ENCODE results near the gene POLR2E. TPM values are rescaled to one million over a fixed set of nuclear protein-coding genes. Genes with fewer than 3 reads are reported as not detected.

The POLR2E gene
- total RNA-seq, 4 donors from 2014 or later: 117 to 228 (median 150) TPM

- peaks cover 0 to 10% of the 10 kb centered on the region in 2 donors for H3K36me3 ChIP-seq
- ATAC-seq: no peak
- H3K4me1 ChIP-seq: peaks cover 0 to 27% (median 6%) of the 10 kb centered on the region in 3 donors
- H3K27me3 ChIP-seq: peaks cover 34% of the 10 kb centered on the region
- peak overlapping the region in 1 of 2 donors; percentile 34 for H3K4me3 ChIP-seq
- no peaks in the 10 kb centered on the region for H3K9me3 ChIP-seq
- no peak for TF ChIP-seq POLR2AphosphoS5 (IDR thresholded peaks at IDR 0.05)
- no peak for TF ChIP-seq POLR2A (IDR thresholded peaks at IDR 0.05)
- TF ChIP-seq CTCF (IDR thresholded peaks at IDR 0.05): no peak
- no peak for TF ChIP-seq EP300 (IDR thresholded peaks at IDR 0.05)
- H3K27ac ChIP-seq: no peak overlapping the region
- 59% methylated on average over 3 of the region's 58 CpGs; no CpG with 5 or more reads in 1 of the 2 donors for WGBS, 2 donors (ENCODE audit: low coverage in 1 of 2)
Measured at GRCh38 chr19:1081301-1082164, 13.6 kb downstream of the POLR2E start.

GRCh38 chr19:1080360-1081161, 14.6 kb downstream of the POLR2E start:
- H3K9me3 ChIP-seq: no peaks in the 10 kb centered on the region
- peaks cover 34% of the 10 kb centered on the region for H3K27me3 ChIP-seq
- no peak overlapping the region for H3K27ac ChIP-seq
- no CpG with 5 or more reads among the region's 50 CpGs for WGBS, 2 donors (ENCODE audit: low coverage in 1 of 2)
- no peak for TF ChIP-seq POLR2A (IDR thresholded peaks at IDR 0.05)
- no peak for TF ChIP-seq EP300 (IDR thresholded peaks at IDR 0.05)
- no peak for TF ChIP-seq CTCF (IDR thresholded peaks at IDR 0.05)
- no peak for TF ChIP-seq POLR2AphosphoS5 (IDR thresholded peaks at IDR 0.05)
- no peak overlapping the region for H3K4me3 ChIP-seq
- H3K4me1 ChIP-seq: peaks cover 0 to 27% (median 6%) of the 10 kb centered on the region in 3 donors
- H3K36me3 ChIP-seq: peaks cover 0 to under 1% of the 10 kb centered on the region in 2 donors
- ATAC-seq: no peak

GRCh38 chr19:1079566-1080111, 15.5 kb downstream of the POLR2E start:
- no CpG with 5 or more reads among the region's 45 CpGs for WGBS, 2 donors (ENCODE audit: low coverage in 1 of 2)
- peaks cover 34% of the 10 kb centered on the region for H3K27me3 ChIP-seq
- H3K4me3 ChIP-seq: no peak overlapping the region
- H3K4me1 ChIP-seq: peaks cover 0 to 27% (median 6%) of the 10 kb centered on the region in 3 donors
- TF ChIP-seq EP300 (IDR thresholded peaks at IDR 0.05): no peak
- TF ChIP-seq POLR2AphosphoS5 (IDR thresholded peaks at IDR 0.05): no peak
- TF ChIP-seq POLR2A (IDR thresholded peaks at IDR 0.05): no peak
- no peak overlapping the region for H3K27ac ChIP-seq
- no peak for ATAC-seq
- no peaks in the 10 kb centered on the region for H3K36me3 ChIP-seq
- no peaks in the 10 kb centered on the region for H3K9me3 ChIP-seq

- no peaks in the 10 kb centered on the region for H3K9me3 ChIP-seq
- peaks cover 25% of the 10 kb centered on the region for H3K27me3 ChIP-seq
- WGBS, 2 donors (ENCODE audit: low coverage in 1 of 2): 53 to 70% methylated on average over 5 to 6 of the region's 16 CpGs
- ATAC-seq: no peak
- H3K4me3 ChIP-seq: no peak overlapping the region
- no peak overlapping the region for H3K27ac ChIP-seq
- H3K4me1 ChIP-seq: peaks cover 0 to 12% (median under 1%) of the 10 kb centered on the region in 3 donors
- H3K36me3 ChIP-seq: no peaks in the 10 kb centered on the region
- TF ChIP-seq EP300 (IDR thresholded peaks at IDR 0.05): no peak
- no peak for TF ChIP-seq POLR2AphosphoS5 (IDR thresholded peaks at IDR 0.05)
- no peak for TF ChIP-seq CTCF (IDR thresholded peaks at IDR 0.05)
- no peak for TF ChIP-seq POLR2A (IDR thresholded peaks at IDR 0.05)
Measured at GRCh38 chr19:1076951-1077350, 18.2 kb downstream of the POLR2E start.

GRCh38 chr19:1076046-1076386, 19.2 kb downstream of the POLR2E start:
- H3K27ac ChIP-seq: no peak overlapping the region
- no peaks in the 10 kb centered on the region for H3K9me3 ChIP-seq
- no peaks in the 10 kb centered on the region for H3K36me3 ChIP-seq
- peaks cover 26% of the 10 kb centered on the region for H3K27me3 ChIP-seq
- WGBS, 2 donors (ENCODE audit: low coverage in 1 of 2): 69% methylated on average over 3 of the region's 4 CpGs; no CpG with 5 or more reads in 1 of the 2 donors
- ATAC-seq: no peak
- no peak overlapping the region for H3K4me3 ChIP-seq
- TF ChIP-seq CTCF (IDR thresholded peaks at IDR 0.05) (no peak), EP300 (IDR thresholded peaks at IDR 0.05) (no peak), POLR2A (IDR thresholded peaks at IDR 0.05) (no peak), POLR2AphosphoS5 (IDR thresholded peaks at IDR 0.05) (no peak)
- peaks cover 0 to 12% (median 0%) of the 10 kb centered on the region in 3 donors for H3K4me1 ChIP-seq
